Hematopoietic multipotent progenitor cell treated with erythropoietin and hydrocortisone succinate and interleukin-3 and kit ligand, for 8 days (in vitro differentiated cells): Measurements from ENCODE around the gene UGT1A10.

ENCODE experiments used
- DNase-seq: peaks from one replicate; pipeline ENCODE4 v3.0.0-alpha.2; 2015

UGT1A10 gene

GRCh38 chr2:233656443-233656842 is 20.2 kb downstream of the UGT1A10 start:
- DNase-seq: peak; percentile 4

DNA sequence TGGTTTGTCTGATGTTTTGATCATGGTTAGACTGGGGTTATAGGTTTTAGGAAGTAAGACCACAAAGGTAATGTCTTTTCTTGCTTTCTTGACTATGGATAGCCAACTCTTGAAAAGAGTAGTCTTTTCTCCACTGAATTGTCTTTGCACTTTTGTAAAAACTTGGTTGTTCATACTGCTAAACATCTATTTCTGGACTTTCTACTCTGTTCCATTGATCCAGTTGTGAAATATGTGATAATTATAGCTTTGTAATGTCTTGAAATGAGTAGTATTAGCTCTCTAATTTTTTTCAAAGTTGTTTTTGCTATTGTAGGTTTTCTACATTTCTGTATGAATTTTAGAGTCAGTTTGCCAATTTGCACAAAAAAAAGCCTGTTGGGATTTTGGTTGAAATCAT is 22.4 kb downstream of the UGT1A10 start:
- no peak for DNase-seq

- DNase-seq: no peak
Measured at GRCh38 chr2:233663911-233664310, 27.7 kb downstream of the UGT1A10 start.

DNA sequence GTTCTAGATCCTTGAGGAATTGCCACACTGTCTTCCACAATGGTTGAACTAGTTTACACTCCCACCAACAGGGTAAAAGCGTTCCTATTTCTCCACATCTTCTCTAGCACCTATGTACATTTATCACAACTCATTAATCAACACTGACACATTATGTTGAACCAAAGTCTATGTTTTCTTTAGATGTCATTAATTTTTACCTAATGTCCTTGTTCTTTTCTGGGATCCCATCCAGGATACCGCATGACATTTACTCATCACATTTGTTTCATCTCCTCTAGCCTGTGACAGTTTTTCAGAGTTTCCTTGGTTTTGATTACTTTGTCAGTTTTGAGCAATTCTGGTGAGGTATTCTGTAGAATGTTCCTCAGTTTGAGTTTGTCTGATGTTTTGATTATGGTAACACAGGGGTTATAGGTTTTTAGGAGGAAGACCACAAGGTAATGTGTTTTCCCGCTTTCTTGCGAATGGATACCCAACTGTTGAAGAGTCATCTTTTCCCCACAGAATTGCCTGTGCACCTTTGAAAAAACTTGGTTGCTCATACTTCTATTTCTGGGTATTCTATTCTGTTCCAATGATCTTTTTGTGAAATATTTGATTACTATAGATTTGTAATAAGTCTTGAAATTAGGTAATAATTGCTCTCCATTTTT is 32.5 kb downstream of the UGT1A10 start:
- DNase-seq: no peak

- DNase-seq: no peak
Measured at GRCh38 chr2:233671290-233672161, 35.3 kb downstream of the UGT1A10 start, which contains the start of gene UGT1A9. TSS of gene UGT1A9 (plus strand) at chr2:233671898. CDS start at chr2:233671935, 37 bp downstream.

GRCh38 chr2:233672886-233673285 is 36.6 kb downstream of the UGT1A10 start:
- no peak for DNase-seq

GRCh38 chr2:233673896-233674295 is 37.6 kb downstream of the UGT1A10 start:
- no peak for DNase-seq

DNA sequence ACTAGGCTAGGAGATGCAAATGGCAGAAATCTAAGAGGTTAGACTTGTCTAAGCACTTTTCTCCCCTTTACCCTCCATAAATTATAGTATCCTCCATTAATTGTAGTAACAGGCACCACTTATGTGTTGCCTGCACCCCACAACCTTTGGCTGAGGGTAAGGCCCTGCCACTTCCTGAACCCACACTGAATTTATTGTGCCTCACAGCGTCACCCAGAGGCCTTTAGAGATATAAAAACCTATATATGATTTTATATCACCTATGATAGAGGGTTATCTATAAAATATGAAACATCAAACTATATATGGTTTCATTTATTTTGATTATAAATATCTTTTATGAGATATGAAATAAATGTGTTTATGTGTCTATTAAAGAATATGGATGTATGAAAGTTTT is 38.1 kb downstream of the UGT1A10 start:
- DNase-seq: no peak

- no peak for DNase-seq
Measured at GRCh38 chr2:233674995-233675394, 38.7 kb downstream of the UGT1A10 start.

DNA sequence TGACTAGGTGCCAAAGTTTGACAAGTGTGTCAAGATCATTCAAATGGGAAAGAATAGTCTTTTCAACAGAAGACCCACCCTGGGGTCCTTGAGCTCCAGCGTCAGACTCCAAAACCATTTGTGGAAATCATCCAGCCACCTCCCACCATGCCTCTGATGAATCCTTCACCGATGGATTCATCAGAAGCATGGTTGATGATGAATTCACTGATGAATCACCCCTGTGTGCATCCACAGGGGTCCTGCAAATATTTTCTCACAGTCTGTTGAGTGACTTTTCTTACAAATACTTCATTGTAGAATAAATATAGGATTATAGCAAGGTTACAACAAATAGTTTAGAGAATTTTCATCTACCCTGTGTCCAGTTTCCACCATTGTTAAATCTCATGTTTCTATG is 39.8 kb downstream of the UGT1A10 start:
- DNase-seq: no peak

DNA sequence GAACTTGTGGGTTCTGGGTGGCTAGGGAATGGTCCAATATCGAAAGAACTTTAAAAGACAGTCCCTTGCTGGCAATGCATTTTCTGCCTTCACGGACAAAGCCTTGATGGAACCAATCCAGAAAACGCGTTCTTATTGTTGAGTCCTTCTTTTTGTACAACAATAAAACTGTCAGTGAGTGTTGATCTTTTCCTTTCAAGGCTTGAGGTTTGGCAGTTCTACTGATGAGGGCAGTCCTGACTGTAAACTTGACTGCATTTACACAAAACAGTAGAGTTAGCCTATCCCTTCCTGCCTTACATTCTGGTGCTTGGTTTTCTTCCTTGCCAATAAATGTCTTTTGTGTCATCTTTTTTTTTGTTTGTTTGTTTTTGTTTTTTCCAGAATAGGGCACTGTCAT is 42.9 kb downstream of the UGT1A10 start:
- DNase-seq: no peak

DNA sequence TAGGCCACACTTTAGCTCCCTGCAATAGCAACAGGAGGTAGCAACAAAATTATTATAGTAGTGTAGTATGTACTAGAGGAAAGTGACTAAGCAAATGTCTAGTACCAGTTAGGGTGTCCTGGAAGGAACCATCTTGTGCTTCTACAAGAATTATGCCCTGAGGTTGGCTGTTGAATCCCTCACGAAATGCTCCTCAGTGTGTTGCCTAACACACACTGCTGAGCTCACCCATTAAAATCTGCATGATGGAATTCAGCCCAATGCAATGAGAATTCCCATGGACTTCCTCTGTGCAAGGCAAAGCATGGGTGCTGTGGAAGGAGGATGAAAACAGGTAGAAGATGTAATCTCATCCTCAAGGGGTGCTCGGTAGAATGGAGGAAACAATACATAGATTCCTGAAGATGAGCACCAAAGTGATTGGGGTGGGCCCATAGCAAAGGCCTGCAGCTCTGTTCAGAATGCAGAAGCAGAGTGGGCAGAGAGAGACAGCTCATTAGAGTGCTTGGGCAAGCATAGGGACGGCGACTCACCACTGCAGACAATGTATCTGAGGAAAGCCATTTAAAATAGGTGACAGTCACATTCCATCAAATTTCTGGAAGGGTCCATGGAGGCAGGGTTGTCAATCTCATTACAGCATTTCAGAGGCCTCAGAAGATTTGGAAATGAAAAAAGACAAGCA is 44.3 kb downstream of the UGT1A10 start:
- DNase-seq: no peak

DNA sequence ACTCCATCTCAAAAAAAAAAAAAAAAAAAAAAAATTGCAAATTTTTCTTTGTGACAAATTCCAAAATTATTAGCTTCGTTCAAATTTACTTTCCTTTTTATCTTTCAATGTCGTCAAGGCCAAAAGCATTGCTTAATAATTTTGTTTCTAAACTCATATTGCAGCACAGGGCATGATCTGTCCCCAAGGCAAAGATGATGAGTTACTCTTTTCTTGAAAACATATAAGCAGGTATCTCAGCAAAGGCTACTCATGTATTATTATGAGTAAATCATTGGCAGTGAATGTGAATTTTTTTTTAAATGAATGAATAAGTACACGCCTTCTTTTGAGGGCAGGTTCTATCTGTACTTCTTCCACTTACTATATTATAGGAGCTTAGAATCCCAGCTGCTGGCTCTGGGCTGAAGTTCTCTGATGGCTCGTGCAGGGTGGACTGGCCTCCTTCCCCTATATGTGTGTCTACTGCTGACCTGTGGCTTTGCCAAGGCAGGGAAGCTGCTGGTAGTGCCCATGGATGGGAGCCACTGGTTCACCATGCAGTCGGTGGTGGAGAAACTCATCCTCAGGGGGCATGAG is 45.4 kb downstream of the UGT1A10 start, which contains the start of gene UGT1A7:
Gene UGT1A7, plus strand, starts transcription at position 381 of the 579 bp plus-strand sequence. Its CDS starts 37 bp downstream, at position 418.
- DNase-seq: no peak

- no peak for DNase-seq
Measured at GRCh38 chr2:233684640-233685039, 48.4 kb downstream of the UGT1A10 start.

- peak; percentile 51 for DNase-seq
Measured at GRCh38 chr2:233686928-233687327, 50.7 kb downstream of the UGT1A10 start.

DNA sequence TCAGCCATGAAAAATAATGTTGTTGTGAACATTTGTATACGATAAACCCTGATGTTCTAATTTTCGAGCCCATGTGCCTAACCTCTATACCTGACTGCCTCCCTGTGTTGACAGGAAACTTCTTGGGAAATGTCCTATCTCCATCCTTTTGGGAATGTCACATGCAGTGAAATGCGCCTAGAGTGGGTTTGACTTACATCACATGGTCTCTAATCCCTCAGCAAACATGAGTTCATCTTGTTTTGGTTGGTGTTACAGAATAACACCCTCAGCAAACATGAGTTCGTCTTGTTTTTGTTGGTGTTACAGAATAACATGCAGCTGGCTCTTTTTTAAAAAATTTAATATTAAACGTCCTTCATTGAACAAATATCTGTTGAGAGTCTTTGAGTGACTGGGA is 52.1 kb downstream of the UGT1A10 start:
- no peak for DNase-seq

GRCh38 chr2:233689031-233689430 is 52.8 kb downstream of the UGT1A10 start:
- no peak for DNase-seq

GRCh38 chr2:233689501-233689900 is 53.3 kb downstream of the UGT1A10 start:
- DNase-seq: peak; percentile 64

- no peak for DNase-seq
Measured at GRCh38 chr2:233690444-233690843, 54.2 kb downstream of the UGT1A10 start.

- no peak for DNase-seq
Measured at GRCh38 chr2:233691443-233692433, 55.5 kb downstream of the UGT1A10 start.

- DNase-seq: no peak
Measured at GRCh38 chr2:233692648-233693047, 56.4 kb downstream of the UGT1A10 start, which contains the start of gene UGT1A6. TSS of gene UGT1A6 (plus strand) at chr2:233692890. CDS start at chr2:233693005, 115 bp downstream.

DNA sequence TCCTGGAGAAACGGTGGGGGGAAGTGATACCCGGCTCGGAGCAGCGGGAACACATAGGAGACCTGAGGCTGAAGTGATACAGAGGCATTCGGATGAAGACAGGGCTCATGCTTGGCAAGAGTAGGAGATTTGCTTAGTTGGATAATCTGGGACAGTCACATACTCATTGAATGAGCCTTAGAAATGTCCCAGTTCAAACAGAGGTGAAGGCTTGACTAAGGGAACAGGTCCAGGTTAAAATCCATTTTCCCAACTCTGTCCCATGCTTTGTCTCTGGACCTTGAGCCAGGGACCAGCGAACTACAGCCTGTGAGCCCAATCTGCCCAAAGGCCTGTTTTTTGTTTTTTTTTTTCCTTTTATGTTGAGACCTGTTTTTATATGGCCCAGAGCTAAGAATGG is 57.7 kb downstream of the UGT1A10 start:
- DNase-seq: no peak
